ENCODE data around the gene FAM3D. TPM values are rescaled to one million over a fixed set of nuclear protein-coding genes. Genes with fewer than 3 reads are reported as not detected.
A peak's percentile ranks its signal among the peaks of the same experiment; 100 is the strongest.
"Not testable (repeated sequence)": the region's sequence is repeated elsewhere in the genome, so short reads cannot be mapped to it uniquely, and the experiment has no call there.

Gene FAM3D
- total RNA-seq, result not detected in 2 replicates

DNA sequence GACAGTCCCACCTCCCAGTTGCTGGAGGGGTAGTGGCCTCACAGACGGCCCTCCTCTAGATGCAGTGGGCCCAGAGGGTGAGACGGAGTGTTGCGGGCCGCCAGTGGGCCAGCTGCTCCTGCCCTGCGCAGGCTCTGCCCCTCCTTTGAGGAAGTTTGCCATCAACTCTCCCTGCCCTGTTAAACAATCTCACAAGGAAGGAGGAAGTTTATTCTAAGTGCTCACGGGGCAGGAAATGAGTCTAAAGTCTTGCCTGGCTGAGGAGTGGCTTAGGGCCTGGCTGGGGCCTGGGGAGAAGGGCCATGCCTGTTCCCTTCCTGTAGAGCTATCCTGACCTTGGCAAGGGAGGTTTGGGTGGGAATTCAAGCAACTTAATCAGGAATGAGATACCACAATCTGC is at the start of gene FAM3D:
Gene FAM3D (minus strand): TSS at position 92 of the 400 bp plus-strand sequence. CDS start 11,211 bp downstream, outside the sequence.
- no peak for DNase-seq (ENCODE audit: low read depth)

DNA sequence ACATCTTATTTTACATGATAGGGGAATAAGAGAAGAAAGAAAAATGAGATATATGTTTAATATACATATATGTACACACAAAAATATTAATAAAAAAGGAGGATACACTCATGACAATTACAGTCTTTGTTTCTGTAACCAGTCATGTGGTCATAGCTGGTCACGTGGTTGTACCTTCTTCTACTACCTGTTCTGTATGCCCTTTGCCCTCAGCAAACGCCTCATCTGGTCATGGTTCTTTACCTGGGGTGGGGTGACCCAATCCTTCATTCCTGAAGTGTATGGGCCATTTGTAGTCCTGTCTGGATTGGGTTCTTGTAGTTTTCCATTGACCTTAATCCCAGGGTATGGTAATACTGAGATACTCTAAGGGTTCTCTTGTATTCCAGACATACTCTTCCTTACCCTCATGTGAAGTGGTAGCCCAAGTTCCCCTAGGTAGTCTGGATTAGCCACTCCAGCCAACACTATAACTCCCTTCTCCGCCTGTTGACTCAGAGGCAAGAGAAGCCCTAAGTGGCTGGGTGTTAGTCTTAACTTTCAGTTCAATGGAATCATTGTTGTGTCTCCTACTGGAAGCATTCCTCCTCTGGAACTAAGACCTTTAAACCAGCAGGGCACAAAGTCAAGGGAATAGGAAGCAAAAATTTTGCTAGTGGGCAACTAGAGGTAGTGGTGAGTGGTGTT is 47.3 kb upstream of the FAM3D start:
- no peak for DNase-seq (ENCODE audit: low read depth)

- no peak for DNase-seq (ENCODE audit: low read depth)
Observed at GRCh38 chr3:58711871-58712270, 45.3 kb upstream of the FAM3D start.

- DNase-seq (ENCODE audit: low read depth), result not testable (repeated sequence)
Observed at GRCh38 chr3:58708983-58709382, 42.4 kb upstream of the FAM3D start.

DNA sequence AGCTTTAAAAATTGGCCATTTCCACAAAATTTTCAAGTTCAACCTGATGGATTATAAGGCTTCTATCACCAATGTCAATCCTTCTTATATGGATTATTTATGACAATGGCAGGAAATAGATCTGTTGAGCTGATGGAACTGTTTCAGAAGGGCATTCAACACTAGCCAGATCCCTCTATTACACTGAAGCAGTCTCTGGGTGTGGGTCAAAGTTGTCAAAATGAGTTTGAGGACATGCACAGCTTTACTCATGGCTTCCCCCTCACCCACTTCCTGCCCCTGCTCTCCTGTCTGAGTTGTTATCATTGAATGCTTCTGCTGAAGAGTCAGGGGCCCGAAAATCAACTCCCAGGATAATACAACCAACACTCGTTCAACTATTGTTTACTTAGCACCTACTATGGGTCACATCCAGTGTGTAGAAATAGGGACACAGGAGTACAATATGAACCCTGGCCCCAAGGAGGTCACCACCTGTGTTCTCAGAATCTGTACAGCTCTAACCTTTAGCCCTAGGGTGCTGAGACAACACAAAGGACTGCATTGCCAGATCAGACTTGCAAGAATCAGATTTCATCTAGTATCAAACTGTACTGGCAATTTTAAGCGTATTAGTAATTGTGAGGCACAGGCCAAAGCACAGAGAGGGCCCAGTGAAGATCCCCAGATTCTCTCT is 41.7 kb upstream of the FAM3D start:
- DNase-seq (ENCODE audit: low read depth), result peak; percentile 11

GRCh38 chr3:58707390-58707930 is 40.9 kb upstream of the FAM3D start:
- peak; percentile 37 for DNase-seq (ENCODE audit: low read depth)

- DNase-seq (ENCODE audit: low read depth), result peak; percentile 52
Observed at GRCh38 chr3:58706395-58707167, 40.0 kb upstream of the FAM3D start.

DNA sequence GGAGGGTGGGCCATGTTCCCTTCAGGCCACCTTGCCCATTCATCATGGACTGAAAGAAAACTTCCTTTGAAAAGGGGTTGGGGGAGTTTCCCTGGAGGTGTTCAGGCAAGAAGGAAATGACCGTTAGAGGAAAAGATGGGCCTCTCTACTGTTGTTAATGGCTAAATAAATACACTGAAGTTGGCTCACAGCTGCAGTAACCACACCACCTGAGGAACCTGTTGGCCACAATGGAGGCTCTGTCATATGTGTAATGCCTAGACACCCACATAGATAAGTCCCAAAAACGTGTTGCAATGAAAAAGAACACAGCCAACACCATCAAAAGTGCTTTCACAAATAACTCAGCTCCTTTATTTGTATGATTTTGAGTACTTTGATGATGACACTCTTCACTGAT is 38.2 kb upstream of the FAM3D start:
- DNase-seq (ENCODE audit: low read depth), result no peak

DNA sequence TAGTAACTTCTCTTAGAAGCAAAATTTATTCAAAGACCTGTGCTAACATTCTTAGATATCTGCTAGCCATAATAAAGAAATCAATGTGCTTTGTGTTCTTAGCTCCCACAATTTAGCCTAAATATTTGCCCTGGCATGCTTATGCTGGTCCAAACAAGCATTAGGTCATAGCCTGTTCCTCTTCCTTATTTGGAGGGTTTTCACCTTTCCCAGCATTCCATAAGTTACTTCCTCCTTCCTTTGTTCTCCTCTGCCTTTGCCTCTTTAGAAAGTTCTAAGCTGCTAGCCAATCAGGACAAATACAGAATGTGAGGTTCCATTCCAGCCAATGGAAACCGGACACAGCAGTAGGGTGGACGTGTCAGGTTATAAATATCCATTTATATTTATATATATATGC is 37.7 kb upstream of the FAM3D start:
- not testable (repeated sequence) for DNase-seq (ENCODE audit: low read depth)

DNA sequence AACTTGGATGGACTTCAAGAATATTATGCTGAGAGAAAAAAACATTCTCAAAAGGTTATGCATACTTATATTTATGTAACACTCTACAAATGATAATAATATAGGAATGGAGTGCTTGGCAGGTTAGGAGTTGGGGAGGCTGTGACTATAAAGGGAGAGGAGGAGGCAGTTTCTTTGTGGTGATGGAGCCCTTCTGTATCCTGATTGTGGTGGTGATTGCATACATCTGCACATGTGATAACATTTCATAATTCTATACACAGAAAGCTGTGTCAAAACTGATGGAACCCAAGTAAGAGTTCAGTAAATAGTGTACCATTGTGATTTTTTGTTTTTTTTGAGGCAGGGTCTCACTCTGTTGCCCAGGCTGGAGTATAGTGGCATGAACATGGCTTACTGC is 31.7 kb upstream of the FAM3D start:
- DNase-seq (ENCODE audit: low read depth), result no peak

- DNase-seq (ENCODE audit: low read depth), result no peak
Observed at GRCh38 chr3:58697561-58697960, 31.0 kb upstream of the FAM3D start.

GRCh38 chr3:58696813-58697212 is 30.2 kb upstream of the FAM3D start:
- not testable (repeated sequence) for DNase-seq (ENCODE audit: low read depth)

- no peak for DNase-seq (ENCODE audit: low read depth)
Observed at GRCh38 chr3:58696093-58696492, 29.5 kb upstream of the FAM3D start.

DNA sequence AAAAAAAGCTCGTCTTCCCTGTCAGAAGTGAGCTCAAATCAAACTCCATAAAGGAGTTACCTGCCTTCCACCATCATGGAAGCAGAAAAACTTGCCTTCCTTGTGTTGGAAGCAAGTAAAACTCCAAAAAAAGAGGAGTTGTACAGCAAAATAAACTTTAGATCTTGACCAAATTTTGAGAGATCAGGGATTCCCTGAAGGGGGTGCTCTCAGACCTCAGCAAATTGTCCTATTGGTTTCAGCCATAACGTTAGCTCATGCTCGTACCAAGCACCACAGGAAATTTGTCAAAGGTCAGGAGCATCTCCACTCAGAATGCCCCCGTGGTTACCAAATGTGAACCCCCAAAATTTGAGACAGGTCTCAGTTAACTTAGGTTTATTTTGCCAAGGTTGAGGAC is 28.7 kb upstream of the FAM3D start:
- DNase-seq (ENCODE audit: low read depth), result not testable (repeated sequence)

GRCh38 chr3:58693940-58694850 is 27.6 kb upstream of the FAM3D start:
- peak; percentile 28 for DNase-seq (ENCODE audit: low read depth)

DNA sequence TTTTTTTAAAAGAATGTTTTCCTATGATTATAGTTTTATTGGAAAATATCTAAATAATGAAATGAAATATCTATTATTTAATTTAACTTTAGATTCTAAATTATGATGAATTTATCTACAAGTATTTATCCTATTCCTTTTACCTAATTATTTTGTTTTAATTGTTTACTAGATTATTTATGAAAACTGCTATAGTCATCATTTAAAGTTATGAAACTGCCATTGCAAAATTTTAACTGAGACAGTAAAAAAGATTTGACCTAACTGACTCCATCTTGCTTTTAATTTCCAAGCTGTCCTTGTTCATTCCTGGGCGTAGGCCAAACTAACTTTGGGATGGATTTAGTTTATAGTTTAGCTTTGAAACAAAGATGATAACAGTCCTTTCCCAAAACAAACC is 25.9 kb upstream of the FAM3D start:
- no peak for DNase-seq (ENCODE audit: low read depth)

DNA sequence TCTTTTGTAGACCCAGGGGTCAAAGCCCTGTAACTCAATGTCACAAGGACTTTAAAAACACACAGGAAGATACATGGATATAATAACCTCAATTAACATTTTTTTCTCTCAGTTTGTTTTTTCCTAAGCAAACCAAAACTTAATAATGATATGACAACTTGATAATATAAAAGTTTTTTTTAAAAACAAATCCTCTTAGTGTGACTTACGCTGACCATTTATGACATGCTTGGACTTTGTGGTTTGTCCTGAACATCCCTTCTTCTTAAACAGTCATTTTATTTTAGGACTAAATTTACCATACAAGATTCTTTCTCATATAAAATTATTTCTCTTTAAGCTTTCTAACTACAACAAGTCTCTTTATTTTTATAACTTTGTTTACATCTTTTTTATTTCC is 25.4 kb upstream of the FAM3D start:
- no peak for DNase-seq (ENCODE audit: low read depth)

DNA sequence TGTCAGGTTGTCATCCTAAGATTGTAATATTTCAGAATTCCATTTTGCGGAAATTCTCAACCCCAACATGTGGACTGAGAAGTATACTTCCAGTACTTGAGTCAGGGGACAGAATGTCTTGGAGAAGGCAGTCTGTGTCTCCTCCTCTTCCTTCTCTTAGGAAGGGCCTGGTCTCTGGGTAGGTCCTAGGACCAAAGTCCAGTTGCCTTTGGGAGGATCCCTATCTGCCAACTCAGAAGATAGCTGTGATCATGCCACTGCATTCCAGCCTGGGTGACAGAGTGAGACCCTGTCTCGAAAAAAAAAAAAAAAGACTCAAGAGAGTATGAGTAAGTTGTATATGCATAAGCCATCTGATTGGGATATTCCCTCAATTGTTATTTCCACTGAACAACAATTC is 23.9 kb upstream of the FAM3D start:
- DNase-seq (ENCODE audit: low read depth), result no peak

- DNase-seq (ENCODE audit: low read depth), result no peak
Observed at GRCh38 chr3:58688574-58688973, 22.0 kb upstream of the FAM3D start.

GRCh38 chr3:58686847-58687246 is 20.3 kb upstream of the FAM3D start:
- DNase-seq (ENCODE audit: low read depth), result no peak

- no peak for DNase-seq (ENCODE audit: low read depth)
Observed at GRCh38 chr3:58685641-58686040, 19.1 kb upstream of the FAM3D start.

All from renal cortical epithelial cell (primary cell).